HCT116 (cell line): ENCODE measurements around the gene RINL.

ENCODE experiments used
- SIN3A ChIP-seq: IDR thresholded peaks from 2 replicates; pipeline ENCODE4 v1.6.1; 2012; ENCODE audit warnings: low read depth
- TF ChIP-seq, protein P1 (sequence below), 3 experiments: fragments of 200-600 bp in 1 of 3; sonication (generic) in 1 of 3; IDR thresholded peaks in 2 of 3; conservative IDR thresholded peaks in 1 of 3; 2 replicates each; pipeline ENCODE4 v1.5.1; 2012 to 2017; ENCODE audit warnings: low read depth in 2 of 3, low read length in 2 of 3, antibody characterized with exemption in 1 of 3, borderline replicate concordance in 1 of 3, control low read depth in 1 of 3, mild to moderate bottlenecking in 1 of 3, mixed read lengths in 1 of 3, mixed run types in 1 of 3, moderate library complexity in 1 of 3; ENCODE audit not compliant: insufficient read depth in 1 of 3

DNA sequence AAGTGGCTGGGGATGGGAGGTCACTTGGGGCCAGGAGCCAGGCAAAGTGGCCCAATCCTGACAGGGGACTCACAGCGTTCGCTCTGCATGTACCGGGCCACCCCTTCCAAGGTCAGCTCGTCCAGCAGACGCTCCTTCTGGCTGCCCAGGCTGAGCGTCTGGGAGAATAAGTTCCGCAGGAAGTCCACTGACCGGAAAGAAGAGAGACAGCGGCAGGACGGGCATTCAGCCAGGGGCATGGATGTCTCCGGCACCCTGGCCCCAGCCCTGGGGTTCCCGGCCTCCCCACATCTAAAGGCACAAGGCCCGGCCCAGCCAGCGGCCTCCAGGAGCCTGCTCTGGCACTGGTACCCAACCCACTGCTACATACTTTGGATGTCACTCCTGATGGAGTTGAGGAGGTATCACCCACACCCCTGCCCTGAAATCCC lies 15.3 kb upstream of the RINL start:
- TF ChIP-seq, protein P1, sequence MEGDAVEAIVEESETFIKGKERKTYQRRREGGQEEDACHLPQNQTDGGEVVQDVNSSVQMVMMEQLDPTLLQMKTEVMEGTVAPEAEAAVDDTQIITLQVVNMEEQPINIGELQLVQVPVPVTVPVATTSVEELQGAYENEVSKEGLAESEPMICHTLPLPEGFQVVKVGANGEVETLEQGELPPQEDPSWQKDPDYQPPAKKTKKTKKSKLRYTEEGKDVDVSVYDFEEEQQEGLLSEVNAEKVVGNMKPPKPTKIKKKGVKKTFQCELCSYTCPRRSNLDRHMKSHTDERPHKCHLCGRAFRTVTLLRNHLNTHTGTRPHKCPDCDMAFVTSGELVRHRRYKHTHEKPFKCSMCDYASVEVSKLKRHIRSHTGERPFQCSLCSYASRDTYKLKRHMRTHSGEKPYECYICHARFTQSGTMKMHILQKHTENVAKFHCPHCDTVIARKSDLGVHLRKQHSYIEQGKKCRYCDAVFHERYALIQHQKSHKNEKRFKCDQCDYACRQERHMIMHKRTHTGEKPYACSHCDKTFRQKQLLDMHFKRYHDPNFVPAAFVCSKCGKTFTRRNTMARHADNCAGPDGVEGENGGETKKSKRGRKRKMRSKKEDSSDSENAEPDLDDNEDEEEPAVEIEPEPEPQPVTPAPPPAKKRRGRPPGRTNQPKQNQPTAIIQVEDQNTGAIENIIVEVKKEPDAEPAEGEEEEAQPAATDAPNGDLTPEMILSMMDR (IDR thresholded peaks at IDR 0.05 in 2 of 3, conservative IDR thresholded peaks at IDR 0.05 in 1 of 3; ENCODE audit: borderline replicate concordance in 1 of 3, insufficient read depth in 1 of 3, low read depth in 2 of 3, low read length in 2 of 3): no peak
- TF ChIP-seq SIN3A: no peak
